ENCODE data around the gene CD99L2. TPM values are rescaled to one million over a fixed set of nuclear protein-coding genes. Genes with fewer than 3 reads are reported as not detected.
"Not testable (repeated sequence)": the region's sequence is repeated elsewhere in the genome, so short reads cannot be mapped to it uniquely, and the experiment has no call there.

The CD99L2 gene
- polyA plus RNA-seq, 1 donor = 21.7 TPM

DNA sequence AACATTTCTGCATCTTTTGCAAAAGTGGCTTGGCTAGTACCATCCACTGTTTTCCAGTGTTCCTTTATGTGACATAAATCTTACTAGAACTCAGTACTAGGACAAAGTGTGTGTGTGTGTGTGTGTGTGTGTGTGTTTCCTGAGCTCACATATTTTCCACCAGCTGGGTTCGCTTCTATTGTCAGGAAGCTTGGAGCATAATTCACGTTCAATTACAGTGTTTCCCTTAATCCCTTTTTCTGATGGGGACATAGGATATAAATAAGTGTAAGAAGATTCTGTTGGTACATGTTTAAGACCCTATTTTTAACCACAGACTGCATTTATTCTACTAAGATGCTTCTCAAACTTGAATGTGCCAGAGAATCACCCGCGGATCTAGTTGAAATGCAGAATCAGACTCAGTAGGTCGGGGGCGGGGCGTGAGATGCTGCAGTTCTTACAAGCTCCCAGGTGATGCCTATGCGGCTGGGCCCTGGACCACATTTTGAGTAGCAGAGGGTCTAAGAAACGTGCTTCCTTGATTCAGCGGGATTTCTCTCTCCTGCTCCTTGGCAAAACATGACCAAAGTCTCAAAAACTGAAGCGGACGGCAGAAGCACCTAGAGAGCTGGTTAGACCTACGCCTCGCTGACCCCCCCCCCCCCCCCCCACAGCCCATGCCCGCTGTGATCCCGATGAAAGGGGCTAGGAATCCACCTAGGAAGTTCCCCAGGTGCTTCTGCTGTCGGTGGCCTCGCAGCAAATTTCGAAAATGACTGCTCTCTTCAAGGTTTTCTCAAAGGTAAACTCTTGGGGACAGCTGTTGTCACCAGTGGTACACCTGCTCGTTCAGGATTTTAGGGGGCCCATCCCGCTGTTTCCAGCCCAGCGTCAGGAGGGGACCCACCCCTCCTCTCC, 797 bp downstream of the CD99L2 start:
- no CpG with 5 or more reads among the region's 22 CpGs for WGBS (ENCODE audit: insufficient coverage, low lambda C conversion rate)
- Histone ChIP-seq H3K36me3 (ENCODE audit: control insufficient read depth, insufficient read depth, low read length) (no peaks in the 10 kb centered on the region), H3K9me3 (ENCODE audit: control insufficient read depth, low read depth, low read length) (no peaks in the 10 kb centered on the region), H3K27me3 (ENCODE audit: control insufficient read depth, insufficient read depth, low read length) (no peaks in the 10 kb centered on the region), H3K4me3 (ENCODE audit: low read length) (peak overlapping the region; percentile 57), H3K27ac (ENCODE audit: low read length) (no peak overlapping the region), H3K4me1 (ENCODE audit: control insufficient read depth, insufficient read depth, low read length) (peaks cover 2% of the 10 kb centered on the region)
- DNase-seq = peak in 1 of 2 donors; percentile 27

DNA sequence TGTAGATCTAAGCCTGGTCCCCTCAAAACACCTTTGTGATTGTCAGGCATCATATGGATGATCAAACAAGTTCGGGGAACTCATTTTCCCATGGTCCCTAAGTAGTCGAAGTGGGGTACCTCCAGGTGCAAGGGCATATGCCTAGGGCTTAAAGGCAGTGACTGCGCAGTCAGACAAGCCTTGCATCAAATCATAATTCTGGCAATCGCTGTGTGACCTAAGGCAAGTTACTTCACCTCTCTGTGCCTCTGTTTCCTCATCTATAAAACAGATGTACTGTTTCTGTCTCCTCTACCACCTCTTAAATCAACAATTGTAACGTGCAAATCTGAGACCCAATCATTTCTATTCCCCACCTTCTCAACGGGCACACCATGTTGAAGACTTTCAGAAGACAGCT, 1.8 kb downstream of the CD99L2 start:
- H3K9me3 ChIP-seq (ENCODE audit: control insufficient read depth, low read depth, low read length) = no peaks in the 10 kb centered on the region
- WGBS (ENCODE audit: insufficient coverage, low lambda C conversion rate) = 90% methylated on average over 2 of the region's 6 CpGs
- H3K27me3 ChIP-seq (ENCODE audit: control insufficient read depth, insufficient read depth, low read length) = no peaks in the 10 kb centered on the region
- H3K27ac ChIP-seq (ENCODE audit: low read length) = no peak overlapping the region
- H3K4me3 ChIP-seq (ENCODE audit: low read length) = no peak overlapping the region
- H3K4me1 ChIP-seq (ENCODE audit: control insufficient read depth, insufficient read depth, low read length) = peaks cover 2% of the 10 kb centered on the region
- DNase-seq = no peak
- H3K36me3 ChIP-seq (ENCODE audit: control insufficient read depth, insufficient read depth, low read length) = no peaks in the 10 kb centered on the region

DNA sequence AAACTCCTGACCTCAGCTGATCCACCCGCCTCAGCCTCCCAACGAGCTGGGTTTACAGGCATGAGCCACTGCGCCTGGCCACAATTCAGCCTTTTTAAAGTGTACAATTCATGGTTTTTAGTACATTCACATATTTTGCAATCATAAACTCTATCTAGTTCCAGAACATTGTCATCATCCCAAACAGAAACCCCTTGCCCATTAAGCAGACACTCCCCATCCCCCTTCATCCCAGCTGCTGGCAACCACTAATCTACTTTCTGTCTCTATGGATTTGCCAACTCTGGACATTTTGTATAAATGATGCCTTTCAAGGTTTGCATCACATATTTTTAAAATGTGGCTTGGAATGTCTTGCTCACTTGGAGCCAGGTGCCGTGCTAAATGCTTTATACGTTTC, 4.5 kb downstream of the CD99L2 start:
- whole genome bisulfite sequencing (ENCODE audit: insufficient coverage, low lambda C conversion rate) = no CpG with 5 or more reads among the region's 5 CpGs
- no peak for DNase-seq

DNA sequence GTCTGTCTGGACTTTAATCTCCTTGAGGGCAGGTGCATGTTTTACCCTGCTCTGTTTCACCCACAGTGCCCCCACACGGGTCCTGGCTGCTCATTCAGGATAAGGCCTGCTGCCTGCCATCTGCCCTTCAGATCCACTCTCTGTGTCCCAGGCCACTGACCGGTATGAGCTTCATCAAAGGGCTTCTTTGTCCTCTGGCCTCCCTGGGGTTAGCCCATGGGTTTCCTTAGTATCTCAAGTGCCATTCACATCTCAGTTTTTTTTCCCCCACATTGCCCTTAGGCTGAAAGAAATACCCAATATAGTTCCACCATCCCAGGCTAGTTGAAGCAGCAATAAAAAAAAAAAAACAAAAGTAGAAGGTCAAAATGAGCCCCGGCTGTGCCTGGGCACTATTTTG, 9.3 kb downstream of the CD99L2 start:
- no peaks in the 10 kb centered on the region for H3K27me3 ChIP-seq (ENCODE audit: control insufficient read depth, insufficient read depth, low read length)
- DNase-seq = no peak
- no peaks in the 10 kb centered on the region for H3K4me1 ChIP-seq (ENCODE audit: control insufficient read depth, insufficient read depth, low read length)
- H3K36me3 ChIP-seq (ENCODE audit: control insufficient read depth, insufficient read depth, low read length) = no peaks in the 10 kb centered on the region
- no CpG with 5 or more reads among the region's 3 CpGs for WGBS (ENCODE audit: insufficient coverage, low lambda C conversion rate)
- H3K27ac ChIP-seq (ENCODE audit: low read length) = no peak overlapping the region
- no peaks in the 10 kb centered on the region for H3K9me3 ChIP-seq (ENCODE audit: control insufficient read depth, low read depth, low read length)
- H3K4me3 ChIP-seq (ENCODE audit: low read length) = no peak overlapping the region

More for the DNA sequence above, 4.5 kb downstream of the CD99L2 start:
- no peaks in the 10 kb centered on the region for H3K36me3 ChIP-seq (ENCODE audit: control insufficient read depth, insufficient read depth, low read length)
- no peak overlapping the region for H3K27ac ChIP-seq (ENCODE audit: low read length)
- no peaks in the 10 kb centered on the region for H3K9me3 ChIP-seq (ENCODE audit: control insufficient read depth, low read depth, low read length)
- peaks cover 2% of the 10 kb centered on the region for H3K4me1 ChIP-seq (ENCODE audit: control insufficient read depth, insufficient read depth, low read length)
- no peaks in the 10 kb centered on the region for H3K27me3 ChIP-seq (ENCODE audit: control insufficient read depth, insufficient read depth, low read length)
- no peak overlapping the region for H3K4me3 ChIP-seq (ENCODE audit: low read length)

DNA sequence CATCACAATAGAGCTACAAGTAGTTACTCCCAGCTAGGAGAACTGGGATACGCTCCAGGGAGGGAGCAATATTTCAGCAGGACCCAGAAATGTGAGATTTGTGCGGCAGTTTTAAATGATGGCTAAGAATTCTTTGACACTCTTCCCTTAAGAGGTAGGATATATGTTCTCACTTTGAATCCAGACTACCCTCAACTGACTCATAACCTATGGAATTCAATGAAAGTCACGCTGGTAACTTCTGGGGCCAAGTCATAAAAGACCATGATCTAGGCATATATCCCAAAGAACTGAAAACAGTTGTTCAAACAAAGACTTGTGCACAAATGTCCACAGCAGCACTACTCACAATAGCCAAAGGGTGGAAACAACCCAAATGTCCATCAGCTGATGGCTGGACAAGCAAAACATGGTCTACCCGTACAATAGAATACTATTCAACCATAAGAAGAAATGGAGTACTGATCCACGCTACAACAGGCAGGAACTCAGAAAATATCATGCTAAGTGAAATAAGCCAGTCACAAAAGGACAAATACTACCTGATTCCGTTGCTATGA, 10.5 kb downstream of the CD99L2 start:
- DNase-seq = no peak
- no peaks in the 10 kb centered on the region for H3K9me3 ChIP-seq (ENCODE audit: control insufficient read depth, low read depth, low read length)
- no peak overlapping the region for H3K27ac ChIP-seq (ENCODE audit: low read length)
- H3K27me3 ChIP-seq (ENCODE audit: control insufficient read depth, insufficient read depth, low read length) = no peaks in the 10 kb centered on the region
- no peaks in the 10 kb centered on the region for H3K36me3 ChIP-seq (ENCODE audit: control insufficient read depth, insufficient read depth, low read length)
- H3K4me3 ChIP-seq (ENCODE audit: low read length) = no peak overlapping the region
- no peaks in the 10 kb centered on the region for H3K4me1 ChIP-seq (ENCODE audit: control insufficient read depth, insufficient read depth, low read length)
- no CpG with 5 or more reads among the region's 6 CpGs for WGBS (ENCODE audit: insufficient coverage, low lambda C conversion rate)

DNA sequence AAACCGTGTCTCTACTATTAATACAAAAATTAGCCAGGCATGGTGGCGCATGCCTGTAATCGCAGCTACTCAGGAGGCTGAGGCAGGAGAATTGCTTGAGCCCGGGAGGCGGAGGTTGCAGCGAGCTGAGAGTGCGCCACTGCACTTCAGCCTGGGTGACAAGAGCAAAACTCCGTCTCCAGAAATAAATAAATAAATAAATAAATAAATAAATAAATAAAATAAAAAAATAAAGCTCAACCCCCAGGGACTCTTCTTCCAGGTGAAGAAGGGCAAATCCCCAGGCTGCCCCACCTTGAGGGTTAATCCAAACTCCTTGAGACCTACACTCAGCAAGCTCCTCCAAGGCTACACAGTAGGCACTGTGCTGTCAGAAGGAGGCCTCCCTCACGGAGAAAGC, 11.2 kb downstream of the CD99L2 start:
- H3K4me3 ChIP-seq (ENCODE audit: low read length); H3K4me1 ChIP-seq (ENCODE audit: control insufficient read depth, insufficient read depth, low read length); H3K27me3 ChIP-seq (ENCODE audit: control insufficient read depth, insufficient read depth, low read length); H3K27ac ChIP-seq (ENCODE audit: low read length); H3K36me3 ChIP-seq (ENCODE audit: control insufficient read depth, insufficient read depth, low read length); DNase-seq; H3K9me3 ChIP-seq (ENCODE audit: control insufficient read depth, low read depth, low read length): not testable (repeated sequence)
- no CpG with 5 or more reads among the region's 9 CpGs for WGBS (ENCODE audit: insufficient coverage, low lambda C conversion rate)

DNA sequence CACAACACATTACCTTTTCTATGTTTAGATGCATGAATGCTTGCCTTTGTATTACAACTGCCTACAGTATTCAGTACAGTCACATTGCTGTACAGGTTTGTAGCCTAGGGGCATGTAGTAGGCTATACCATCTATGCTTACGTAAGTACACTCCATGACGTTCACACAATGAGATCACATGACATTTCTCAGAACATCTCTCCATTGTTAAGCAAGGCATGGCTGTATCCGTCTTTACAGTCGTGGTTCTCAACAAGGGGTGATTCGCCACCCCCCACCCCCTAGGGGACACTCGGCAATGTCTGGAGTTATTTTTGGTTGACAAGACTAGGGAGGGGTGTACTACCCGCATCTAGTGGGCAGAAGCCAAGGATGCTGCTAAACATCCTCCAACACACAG, 12.1 kb downstream of the CD99L2 start:
- no peaks in the 10 kb centered on the region for H3K4me1 ChIP-seq (ENCODE audit: control insufficient read depth, insufficient read depth, low read length)
- WGBS (ENCODE audit: insufficient coverage, low lambda C conversion rate) = no CpG with 5 or more reads among the region's 7 CpGs
- no peak overlapping the region for H3K4me3 ChIP-seq (ENCODE audit: low read length)
- no peak overlapping the region for H3K27ac ChIP-seq (ENCODE audit: low read length)
- no peaks in the 10 kb centered on the region for H3K9me3 ChIP-seq (ENCODE audit: control insufficient read depth, low read depth, low read length)
- no peak for DNase-seq
- no peaks in the 10 kb centered on the region for H3K36me3 ChIP-seq (ENCODE audit: control insufficient read depth, insufficient read depth, low read length)
- no peaks in the 10 kb centered on the region for H3K27me3 ChIP-seq (ENCODE audit: control insufficient read depth, insufficient read depth, low read length)

DNA sequence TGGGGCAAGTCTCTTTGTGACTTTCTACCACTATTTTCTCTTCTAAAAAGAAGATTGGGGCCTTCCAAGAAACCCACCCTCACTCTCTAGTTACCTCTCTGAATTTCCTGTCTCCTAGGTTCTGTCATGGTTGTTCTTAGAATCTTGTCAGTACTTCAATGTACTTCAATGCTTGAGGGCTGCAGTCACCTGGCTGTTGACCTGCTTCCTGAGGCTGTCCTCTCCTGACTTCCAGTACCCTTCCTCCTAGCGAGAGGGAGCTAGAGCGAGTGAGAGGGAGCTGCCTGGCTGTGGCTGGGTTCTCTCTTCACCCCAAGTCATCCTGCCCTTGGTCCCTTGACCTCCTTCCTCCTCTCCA, 17.7 kb downstream of the CD99L2 start:
- Histone ChIP-seq H3K36me3 (ENCODE audit: control insufficient read depth, insufficient read depth, low read length) (no peaks in the 10 kb centered on the region), H3K27me3 (ENCODE audit: control insufficient read depth, insufficient read depth, low read length) (no peaks in the 10 kb centered on the region), H3K27ac (ENCODE audit: low read length) (no peak overlapping the region), H3K4me1 (ENCODE audit: control insufficient read depth, insufficient read depth, low read length) (no peaks in the 10 kb centered on the region), H3K4me3 (ENCODE audit: low read length) (no peak overlapping the region), H3K9me3 (ENCODE audit: control insufficient read depth, low read depth, low read length) (no peaks in the 10 kb centered on the region)
- DNase-seq = no peak
- WGBS (ENCODE audit: insufficient coverage, low lambda C conversion rate) = no CpG with 5 or more reads among the region's 2 CpGs

DNA sequence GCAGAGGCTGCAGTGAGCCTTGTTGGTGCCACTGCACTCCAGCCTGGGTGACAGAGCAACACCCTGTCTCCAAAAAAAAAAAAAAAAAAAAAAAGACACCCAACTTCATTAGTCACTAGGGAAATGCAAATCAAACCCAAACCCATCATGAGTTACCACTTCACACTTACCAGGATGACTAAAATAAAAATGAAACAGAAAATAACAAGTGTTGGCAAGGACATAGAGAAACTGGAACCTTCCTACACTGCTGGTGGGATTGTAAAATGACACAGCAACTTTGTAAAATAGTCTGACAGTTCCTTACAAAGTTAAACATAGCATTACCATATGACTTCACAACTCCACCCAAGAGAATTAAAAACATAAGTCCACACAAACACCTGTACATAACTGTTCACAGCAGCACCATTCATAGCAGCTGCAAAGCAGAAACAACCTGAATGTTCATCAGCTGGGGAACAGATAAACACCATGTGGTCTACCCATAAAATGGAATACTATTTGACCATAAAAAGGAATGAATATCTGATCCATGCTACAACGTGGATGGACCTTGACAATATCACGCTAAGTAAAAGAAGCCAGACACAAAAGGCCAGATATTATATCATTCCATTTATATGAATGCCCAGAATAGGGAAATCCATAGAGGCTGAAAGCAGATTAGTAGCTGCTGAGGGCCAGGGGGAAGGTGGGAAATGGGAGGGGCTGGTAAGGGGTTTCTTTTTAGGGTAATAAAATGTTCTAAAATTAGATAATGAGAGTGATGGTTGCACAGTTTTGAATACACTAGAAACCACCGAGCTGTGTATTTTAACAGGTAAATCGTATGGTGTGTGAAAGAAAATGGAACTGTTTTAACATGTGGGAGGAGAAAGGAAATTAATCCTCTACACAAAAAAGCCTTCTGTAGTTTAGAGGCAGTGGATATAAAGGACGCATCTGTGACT, 18.3 kb downstream of the CD99L2 start:
- Histone ChIP-seq H3K9me3 (ENCODE audit: control insufficient read depth, low read depth, low read length) (no peaks in the 10 kb centered on the region), H3K4me1 (ENCODE audit: control insufficient read depth, insufficient read depth, low read length) (no peaks in the 10 kb centered on the region), H3K4me3 (ENCODE audit: low read length) (no peak overlapping the region), H3K36me3 (ENCODE audit: control insufficient read depth, insufficient read depth, low read length) (no peaks in the 10 kb centered on the region), H3K27ac (ENCODE audit: low read length) (no peak overlapping the region), H3K27me3 (ENCODE audit: control insufficient read depth, insufficient read depth, low read length) (no peaks in the 10 kb centered on the region)
- WGBS (ENCODE audit: insufficient coverage, low lambda C conversion rate) = no CpG with 5 or more reads among the region's 5 CpGs
- no peak for DNase-seq

DNA sequence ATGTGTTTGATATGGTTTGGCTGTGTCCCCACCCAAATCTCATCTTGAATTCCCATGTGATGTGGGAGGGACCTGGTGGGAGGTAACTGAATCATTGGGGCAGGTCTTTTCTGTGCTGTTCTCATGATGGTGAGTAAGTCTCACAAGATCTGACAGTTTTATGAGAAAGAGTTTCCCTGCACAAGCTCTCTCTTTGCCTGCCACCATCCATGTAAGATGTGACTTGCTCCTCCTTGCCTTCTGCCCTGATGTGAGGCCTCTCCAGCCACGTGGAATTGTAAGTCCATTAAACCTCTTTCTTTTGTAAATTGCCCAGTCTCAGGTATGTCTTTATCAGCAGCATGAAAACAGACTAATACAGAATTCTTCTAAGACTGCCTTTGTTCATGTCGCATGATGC, 22.8 kb downstream of the CD99L2 start:
- H3K4me3 ChIP-seq (ENCODE audit: low read length); H3K27ac ChIP-seq (ENCODE audit: low read length); DNase-seq; H3K9me3 ChIP-seq (ENCODE audit: control insufficient read depth, low read depth, low read length); H3K4me1 ChIP-seq (ENCODE audit: control insufficient read depth, insufficient read depth, low read length); H3K27me3 ChIP-seq (ENCODE audit: control insufficient read depth, insufficient read depth, low read length); H3K36me3 ChIP-seq (ENCODE audit: control insufficient read depth, insufficient read depth, low read length): not testable (repeated sequence)
- no CpG with 5 or more reads among the region's 2 CpGs for WGBS (ENCODE audit: insufficient coverage, low lambda C conversion rate)
